BLaER1 (cell line): ENCODE measurements around the gene TMEM254.

Experiments used
- H3K27ac ChIP-seq: shearing (Covaris generic); formaldehyde crosslinking; 2 replicates; pipeline ENCODE4 v1.8.1; 2022
- H3K27me3 ChIP-seq: shearing (Covaris generic); formaldehyde crosslinking; 2 replicates; pipeline ENCODE4 v1.8.1; 2022
- H3K36me3 ChIP-seq: shearing (Covaris generic); formaldehyde crosslinking; 2 replicates; pipeline ENCODE4 v1.8.1; 2022
- H3K4me1 ChIP-seq: shearing (Covaris generic); formaldehyde crosslinking; 2 replicates; pipeline ENCODE4 v1.8.1; 2022
- H3K4me2 ChIP-seq: shearing (Covaris generic); formaldehyde crosslinking; 2 replicates; pipeline ENCODE4 v1.8.1; 2022
- H3K4me3 ChIP-seq: shearing (Covaris generic); formaldehyde crosslinking; 2 replicates; pipeline ENCODE4 v1.8.1; 2022
- H3K9ac ChIP-seq: shearing (Covaris generic); formaldehyde crosslinking; 2 replicates; pipeline ENCODE4 v1.8.1; 2022
- H3K9me3 ChIP-seq: shearing (Covaris generic); formaldehyde crosslinking; 2 replicates; pipeline ENCODE4 v1.8.1; 2022
- H4K20me1 ChIP-seq: shearing (Covaris generic); formaldehyde crosslinking; 2 replicates; pipeline ENCODE4 v1.8.1; 2022
- Cebpa-rat ChIP-seq: shearing (Covaris generic); IDR thresholded peaks from 2 replicates; pipeline ENCODE4 v1.8.1; 2022

The TMEM254 gene

DNA sequence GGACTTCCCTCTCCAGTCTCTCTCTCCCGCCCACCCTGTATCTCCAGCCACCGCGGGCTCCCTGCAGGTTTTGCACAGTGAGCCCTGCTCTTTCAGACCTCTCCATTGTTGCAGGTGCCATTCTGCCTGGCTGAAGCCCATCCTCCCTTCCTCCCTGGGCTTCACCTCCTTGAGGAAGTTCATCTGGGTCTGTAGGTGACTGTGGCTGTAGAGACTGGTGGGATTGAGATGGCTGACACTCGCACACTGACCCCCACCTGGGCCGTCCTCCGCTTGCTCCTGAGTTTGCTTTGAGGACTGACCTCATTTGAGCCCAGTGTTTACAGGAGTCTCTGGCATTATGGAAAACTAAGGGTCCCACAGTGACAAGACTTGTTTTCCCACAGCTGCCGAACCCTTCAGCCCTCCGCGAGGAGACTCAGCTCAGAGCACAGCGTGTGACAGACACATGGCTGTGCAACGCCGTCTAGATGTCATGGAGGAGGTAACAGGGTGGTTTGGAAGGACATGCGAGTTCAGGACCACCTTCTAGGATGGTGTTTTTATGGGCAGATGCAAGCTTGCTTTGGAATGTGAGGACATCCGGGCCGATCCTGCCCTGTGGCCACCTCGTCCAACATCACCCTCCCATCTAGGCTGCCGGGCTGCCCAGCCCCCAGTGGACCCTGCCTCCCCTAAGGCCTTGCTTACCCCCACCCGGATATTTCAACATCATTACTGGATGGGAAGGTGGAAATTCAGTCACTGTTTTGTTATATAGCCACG lies 63.4 kb downstream of the TMEM254 start:
- no peak overlapping the region for H3K4me2 ChIP-seq
- peaks cover 36% of the 10 kb centered on the region for H3K4me1 ChIP-seq
- H3K9me3 ChIP-seq, result no peaks in the 10 kb centered on the region
- no peaks in the 10 kb centered on the region for H4K20me1 ChIP-seq
- no peaks in the 10 kb centered on the region for H3K27me3 ChIP-seq
- H3K9ac ChIP-seq, result no peak overlapping the region
- TF ChIP-seq Cebpa-rat, result no peak
- no peak overlapping the region for H3K4me3 ChIP-seq
- H3K27ac ChIP-seq, result no peak overlapping the region
- no peaks in the 10 kb centered on the region for H3K36me3 ChIP-seq
